Hematopoietic multipotent progenitor cell treated with erythropoietin and hydrocortisone succinate and interleukin-3 and kit ligand, for 4 days (in vitro differentiated cells): ENCODE data around the gene LMF1.
A peak's percentile ranks its signal among the peaks of the same experiment; 100 is the strongest.

Experiments used
- DNase-seq: peaks from one replicate; pipeline ENCODE4 v3.0.0-alpha.2; 2015

LMF1 gene

DNA sequence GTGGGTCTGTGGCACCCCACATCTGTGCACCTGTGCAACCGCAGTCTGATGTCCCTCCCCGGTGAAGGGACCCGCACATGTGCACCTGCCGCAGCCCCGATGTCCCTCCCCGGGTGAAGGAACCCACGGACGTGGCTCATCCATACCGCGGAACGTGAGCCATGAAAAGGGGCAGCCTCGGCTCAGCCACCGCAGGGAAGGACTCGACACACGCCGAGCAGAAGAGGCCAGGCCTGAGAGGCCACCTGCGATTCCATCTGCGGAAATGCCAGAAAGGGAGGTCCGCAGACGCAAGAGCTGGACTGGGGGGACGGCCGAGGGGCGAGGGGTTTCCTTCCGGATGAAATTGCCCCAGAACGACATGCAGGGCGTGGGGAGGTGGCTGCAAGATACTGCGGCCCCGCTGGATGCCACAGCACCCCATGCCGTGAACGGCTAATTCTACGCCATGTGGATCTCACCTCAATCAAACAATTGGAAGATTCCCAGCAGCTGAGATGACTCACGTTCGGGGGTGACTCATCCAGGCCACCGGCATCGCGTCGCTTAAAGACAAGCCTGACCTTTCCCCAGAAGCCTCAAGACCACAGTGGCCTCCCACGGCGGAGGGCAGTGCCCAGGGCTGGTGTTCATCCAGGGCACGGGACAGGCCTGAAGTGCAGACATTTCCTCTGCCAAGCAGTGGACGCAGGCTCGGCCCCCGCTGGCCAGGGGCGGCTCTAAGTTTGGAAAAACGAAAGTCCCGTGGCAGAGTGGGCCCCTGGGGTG, 31.8 kb upstream of the LMF1 start:
- DNase-seq: no peak

DNA sequence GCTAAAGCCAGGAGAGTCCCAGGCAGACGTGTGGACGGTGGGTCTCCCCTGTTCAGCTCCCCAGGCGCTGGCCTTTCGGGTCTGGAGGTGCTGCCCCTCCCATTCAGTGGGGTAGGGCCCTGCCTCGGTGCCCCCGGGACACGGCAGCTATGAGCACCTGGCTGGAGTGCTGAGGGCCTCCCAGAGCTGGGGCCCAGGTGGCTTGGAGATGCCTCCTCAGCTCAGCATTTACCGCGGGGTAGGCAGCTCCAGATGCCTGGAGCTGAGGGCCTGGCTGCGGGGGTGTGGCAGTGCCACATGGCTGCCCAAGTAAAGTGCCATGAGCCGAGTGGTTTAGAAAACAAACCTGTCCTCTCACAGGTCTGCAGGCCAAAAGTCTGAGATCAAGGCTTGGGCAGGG, 30.3 kb upstream of the LMF1 start:
- DNase-seq: no peak

DNA sequence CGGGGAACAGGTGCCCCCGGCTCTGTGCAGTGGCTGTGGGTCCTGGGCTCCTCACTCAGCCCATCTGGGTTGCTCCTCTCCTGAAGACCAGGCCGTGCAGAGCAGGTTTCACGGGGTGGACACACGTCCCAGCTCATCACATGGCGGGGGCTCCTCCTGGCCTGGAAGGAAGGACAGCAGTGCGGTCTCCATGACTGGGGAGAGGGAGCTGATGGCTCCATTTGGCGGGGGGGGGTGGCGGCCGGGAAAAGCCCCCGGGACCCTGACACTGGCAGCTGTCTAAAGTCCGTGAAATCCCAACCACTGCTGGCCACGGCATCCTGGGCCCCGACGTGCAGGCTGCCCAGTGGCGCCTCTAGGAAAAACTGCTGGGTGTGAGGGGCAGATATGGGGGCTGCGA, 29.8 kb upstream of the LMF1 start:
- no peak for DNase-seq

DNA sequence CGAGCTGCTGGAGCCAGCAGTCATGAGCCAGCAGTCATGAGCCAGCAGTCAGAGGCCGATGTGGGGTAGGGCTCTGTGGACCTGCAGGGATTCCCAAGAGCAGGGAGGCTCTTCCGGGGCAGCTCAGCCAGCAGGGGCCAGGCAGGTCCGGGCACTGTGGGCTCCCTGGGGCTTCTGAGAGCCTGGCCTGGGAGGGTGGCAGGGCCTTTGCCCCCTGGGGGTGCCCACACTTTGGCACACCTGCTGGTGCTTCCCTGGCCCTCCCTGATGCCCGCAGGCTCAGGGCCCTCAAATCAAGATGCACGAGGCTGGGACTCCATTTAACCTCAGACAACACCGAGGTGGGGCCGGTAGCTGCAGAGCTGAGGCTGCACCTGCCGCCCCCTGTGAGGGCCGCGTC, 28.9 kb upstream of the LMF1 start:
- no peak for DNase-seq

DNA sequence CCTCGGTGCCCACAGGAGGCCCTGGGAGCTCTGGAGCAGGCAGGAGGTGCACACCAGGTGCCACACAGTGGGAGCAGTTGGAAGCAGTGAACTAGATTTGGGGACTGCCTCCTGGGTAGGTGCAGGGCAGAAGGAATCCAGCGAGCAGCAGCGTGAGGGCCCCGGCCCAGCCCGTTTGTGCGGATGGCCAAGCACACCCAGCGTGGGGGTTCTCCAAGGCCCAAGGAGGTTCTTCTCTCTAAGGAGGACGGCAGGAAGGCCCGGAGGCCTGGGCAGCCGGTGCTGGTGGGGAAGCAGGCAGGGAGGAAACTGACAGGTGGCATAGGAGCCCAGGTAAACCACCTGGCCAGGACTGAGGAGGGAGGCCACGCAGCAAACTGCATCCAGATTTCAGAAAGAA, 27.8 kb upstream of the LMF1 start:
- DNase-seq: no peak

DNA sequence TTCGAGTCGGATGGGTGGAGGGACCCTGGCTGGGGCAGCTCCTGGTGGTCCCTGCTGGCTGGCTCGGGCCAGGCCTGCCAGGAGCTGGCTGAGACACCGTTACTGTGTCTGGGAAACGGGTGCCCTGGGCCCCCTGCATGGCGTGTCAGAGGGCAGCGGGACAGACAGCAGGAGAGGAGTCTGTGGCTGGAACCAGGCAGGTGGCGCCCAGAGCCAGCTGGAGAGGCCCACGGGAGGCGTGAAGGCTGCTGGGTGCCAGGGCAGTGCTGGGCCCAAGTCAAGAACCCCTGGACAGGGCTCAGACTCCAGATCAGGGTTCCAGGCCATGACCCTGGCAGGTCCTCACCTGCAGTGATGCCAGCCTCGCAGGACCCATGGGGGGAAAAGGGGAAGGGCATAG, 27.4 kb upstream of the LMF1 start:
- no peak for DNase-seq

DNA sequence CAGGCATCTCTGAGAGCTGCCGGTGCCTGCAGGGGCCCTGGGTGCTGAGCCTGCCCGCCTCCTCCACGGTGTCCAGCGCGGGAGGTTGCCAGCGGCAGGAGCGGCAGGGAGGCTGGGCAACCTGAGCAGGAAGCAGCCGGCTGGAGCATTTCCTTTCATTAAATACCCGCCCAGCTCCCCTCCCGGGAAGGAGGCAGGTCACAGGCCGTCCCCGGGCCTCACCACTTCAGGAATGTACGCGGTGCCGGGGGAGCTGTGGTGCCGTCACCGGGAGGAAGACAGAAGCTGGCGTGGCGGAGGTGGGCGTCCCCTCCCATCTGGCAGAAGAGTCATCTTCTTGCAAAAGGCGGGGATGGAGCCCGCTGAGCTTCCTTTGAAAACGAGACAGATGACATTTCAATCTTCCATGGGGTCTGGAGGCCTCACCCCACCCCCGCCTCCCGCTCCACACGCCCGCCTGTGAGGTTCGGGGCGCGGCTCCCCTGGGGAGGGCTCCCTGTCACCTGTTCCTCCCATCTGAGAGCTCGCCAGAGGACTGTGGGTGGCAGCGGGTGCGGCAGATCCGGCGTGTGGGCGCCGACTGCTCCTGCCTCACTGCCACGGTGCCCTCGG, 26.8 kb upstream of the LMF1 start:
- no peak for DNase-seq

DNA sequence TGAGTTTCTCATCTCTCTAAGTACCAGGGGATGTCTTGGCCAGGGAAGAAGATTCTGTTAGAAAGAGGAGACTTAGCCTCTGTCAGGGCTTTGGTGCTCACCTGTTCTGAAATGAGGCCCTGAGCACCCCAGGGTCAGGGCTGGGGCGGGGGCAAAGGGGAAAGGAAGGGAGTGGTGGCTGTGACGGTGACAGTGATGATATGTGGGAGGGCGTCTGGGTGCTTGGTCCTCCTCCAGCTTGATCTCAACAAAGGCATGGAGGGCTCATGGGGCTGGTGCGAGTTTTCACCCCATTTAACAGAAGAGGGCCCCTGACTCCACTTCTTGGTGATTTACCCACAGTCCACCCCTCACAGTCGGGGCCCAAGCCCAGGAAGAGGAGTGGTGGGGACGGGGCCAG, 25.9 kb upstream of the LMF1 start:
- no peak for DNase-seq

DNA sequence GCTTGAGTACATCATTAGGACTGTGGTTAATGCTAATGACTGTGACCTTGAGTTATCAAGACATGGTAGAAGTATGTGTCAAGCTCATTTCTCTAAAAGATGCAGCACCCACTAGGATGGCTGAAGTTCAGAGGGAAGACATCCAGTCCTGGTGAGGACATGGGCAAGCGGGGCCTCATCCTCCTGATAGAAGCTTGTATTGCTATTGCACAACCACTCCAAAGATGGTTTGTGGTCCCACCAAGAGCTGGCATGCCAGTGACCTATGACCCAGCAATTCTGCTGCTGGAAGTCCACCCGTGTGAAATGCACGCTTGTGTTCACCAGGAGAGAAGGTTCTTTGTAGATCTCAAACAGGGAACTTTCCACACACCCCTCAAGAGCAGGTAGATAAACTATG, 25.0 kb upstream of the LMF1 start:
- no peak for DNase-seq

DNA sequence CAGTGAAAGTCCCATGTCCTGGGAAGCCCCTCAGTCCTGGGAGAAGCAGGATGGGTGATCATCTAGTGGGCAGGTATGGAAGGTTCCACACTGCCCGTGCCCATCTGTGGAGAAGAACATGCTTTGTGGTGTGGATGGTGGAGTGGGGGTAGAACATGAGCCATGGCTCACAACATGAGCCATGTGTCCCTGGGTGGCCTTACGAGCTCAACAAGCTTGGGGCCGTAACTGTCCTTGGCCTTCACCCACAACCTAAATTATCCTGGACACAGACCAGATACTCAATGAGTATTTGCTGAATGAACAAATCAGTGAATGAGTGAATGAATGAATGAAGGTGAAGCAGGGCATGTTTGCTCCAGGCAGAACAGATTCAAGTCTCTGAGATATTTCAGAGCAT, 24.3 kb upstream of the LMF1 start:
- DNase-seq: peak; percentile 34

DNA sequence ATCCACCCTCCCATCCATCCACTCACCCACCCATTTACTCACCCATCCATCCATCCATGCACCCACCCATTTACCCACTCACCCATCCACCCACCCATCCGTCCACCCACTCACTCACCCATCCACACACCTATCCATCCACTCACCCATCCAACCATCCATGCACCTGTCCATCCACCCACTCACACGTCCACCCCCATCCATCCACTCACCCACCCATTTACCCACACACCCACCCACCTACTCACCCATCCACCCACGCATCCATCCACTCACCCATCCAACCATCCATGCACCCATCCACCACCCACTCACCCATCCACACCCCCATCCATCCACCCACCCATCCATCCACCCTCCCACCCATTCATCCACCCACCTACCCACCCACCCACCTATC, 22.9 kb upstream of the LMF1 start:
- no peak for DNase-seq

DNA sequence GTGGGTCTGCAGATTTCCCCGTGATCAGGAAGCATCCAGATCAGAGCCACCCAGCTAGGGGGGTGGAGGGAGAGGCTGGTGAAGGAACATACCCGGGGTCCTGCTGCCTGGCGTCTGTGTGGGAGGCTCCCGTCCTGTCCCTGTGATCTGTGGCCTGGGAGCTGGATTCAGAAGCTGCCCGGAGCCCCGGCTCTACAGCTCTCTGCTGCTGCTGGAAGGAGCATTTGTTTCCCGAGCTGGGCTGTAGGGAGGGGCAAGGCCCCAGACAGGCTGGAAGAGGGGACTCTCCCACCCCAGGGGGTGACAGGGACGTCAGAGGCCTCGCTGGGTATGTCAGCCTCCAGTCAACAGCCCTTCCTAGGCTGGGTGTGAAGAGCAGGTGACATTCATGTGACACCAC, 21.0 kb upstream of the LMF1 start:
- DNase-seq: no peak

DNA sequence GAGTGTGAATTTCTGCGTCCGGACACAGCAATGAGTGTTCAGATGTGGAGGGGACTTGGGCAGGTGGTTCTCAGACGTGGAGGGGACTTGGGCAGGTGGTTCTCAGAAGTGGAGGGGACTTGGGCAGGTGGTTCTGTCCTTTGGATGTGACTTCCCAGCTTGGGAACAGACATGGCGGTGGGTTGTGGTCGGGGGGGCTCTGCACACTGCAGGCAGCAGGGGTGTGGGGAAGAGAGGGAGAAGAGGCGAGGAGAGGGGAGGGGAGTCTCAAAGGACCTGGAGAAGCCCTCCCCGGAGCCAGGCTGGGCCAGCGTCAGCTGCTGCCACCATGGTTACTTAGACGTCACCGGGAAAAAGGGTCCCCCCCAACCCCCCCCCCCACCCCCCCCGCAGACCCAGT, 20.6 kb upstream of the LMF1 start:
- no peak for DNase-seq

DNA sequence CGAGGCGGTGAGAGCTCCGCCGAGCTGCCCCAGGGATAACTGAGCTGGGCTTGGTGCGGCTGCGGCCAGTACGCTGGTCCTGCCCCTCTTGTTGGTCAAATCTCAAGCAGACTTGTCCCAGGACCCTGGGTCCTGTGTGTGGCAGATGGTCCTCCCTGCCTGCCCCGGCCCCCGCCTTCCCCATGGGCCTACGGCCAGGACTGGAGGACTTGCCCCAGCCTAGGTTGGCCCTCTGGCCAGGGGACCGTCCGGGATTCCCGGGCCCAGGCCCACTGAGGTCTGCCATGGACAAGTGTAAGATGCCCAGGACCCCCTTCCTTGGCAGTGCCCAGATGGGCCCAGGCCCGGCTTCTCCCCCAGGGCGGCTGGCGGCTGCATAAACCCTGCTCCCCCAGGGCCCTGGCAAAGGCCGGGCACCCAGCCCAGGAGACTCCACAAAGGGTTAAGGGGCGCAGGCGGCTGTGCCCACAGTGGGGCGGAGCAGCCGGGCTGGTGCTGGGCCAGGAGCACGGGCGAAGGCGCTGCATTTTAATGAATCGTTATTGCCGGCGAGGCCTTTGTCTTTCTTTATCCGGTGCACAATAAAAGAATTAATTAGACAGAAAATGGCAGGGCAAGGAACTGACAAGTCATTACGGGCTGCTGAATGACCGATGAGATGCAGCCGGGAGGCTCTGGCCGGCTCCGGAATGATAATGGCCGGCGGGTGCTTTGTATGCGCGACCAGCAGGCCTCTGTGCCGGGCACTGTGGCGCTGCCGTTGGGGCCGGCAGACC, 19.9 kb upstream of the LMF1 start:
- DNase-seq: no peak

DNA sequence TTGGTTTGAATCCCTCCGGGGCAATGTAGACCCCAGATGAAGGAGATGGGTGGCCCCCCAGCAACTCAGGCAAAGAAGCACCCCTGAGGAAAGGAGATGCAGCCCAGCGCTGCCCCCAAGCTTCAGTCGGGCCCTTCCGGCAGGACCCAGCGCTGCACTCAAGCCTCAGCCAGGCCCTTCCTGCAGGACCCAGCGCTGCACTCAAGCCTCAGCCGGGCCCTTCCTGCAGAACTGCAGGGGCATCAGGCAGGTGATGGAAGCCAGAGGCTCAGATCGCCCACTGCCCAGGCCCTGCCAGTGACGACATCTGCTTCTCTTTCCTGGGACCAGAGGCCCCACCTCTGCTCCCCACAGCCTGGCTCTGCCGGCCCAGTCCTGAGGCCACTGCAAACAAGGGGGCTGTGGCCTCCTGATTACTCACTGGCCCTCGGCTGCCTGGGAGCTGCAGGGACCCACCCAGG, 18.6 kb upstream of the LMF1 start:
- no peak for DNase-seq

DNA sequence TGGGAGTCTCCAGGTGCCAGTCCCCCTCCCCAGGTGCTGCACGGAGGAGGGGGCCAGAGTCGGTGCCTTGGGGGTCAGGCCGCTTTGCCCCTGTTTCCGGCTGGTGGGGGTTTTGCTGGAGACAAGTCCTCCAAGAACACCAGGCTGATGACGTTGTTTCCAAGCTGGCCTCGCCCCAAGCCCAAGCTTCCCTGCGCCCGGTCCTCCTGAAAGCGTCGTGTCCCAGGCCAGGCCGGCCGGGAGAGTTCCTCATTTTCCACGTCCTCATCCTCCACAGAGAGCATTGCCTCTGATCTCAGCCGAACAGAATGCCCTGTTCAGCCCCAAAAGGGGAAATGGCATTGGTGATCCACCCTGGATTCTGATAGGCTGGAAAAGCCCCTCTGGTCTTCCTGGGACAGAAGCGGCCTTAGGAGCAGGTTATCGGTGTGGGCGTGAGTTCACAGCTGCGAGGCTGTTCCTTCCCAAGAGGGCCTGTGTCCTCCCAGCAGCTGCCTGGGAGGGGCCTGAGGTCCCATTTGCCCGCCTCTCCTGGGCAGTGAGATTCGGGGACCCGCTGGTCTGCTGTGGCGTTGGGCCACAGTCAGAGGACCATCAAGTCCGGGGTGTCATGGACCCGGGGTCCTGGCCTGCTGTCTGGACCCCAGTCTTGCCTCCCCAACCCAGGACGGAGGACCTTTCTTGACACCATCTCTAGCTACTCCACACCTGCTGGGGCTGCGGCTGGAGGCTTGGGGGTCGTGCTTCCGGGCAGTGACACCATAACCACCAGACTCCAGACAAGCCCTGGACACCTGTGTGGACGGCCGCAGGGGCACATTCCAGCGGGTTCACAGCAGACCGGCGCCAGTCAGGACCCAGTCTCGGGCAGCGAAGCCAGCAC, 17.9 kb upstream of the LMF1 start:
- DNase-seq: no peak

DNA sequence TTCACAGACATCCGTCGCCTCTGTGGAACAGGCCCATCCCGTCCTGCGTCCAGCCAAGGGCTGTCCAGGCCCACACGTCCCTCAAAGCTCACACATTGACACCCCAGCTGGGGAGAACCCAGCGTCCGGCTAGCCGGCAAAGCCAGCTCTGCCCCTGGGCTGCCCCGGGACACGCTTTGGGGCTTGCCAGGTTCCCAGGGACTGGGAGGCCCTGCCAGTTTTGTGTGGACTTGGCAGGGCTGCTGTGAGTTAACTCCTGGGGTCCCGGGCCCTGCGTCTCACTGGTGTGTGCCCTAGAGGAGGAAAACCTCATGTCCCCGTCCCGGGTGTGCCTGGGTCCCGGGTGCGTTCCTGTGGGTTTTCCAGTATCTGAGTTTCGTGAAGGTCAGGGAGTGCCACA, 17.1 kb upstream of the LMF1 start:
- DNase-seq: no peak

DNA sequence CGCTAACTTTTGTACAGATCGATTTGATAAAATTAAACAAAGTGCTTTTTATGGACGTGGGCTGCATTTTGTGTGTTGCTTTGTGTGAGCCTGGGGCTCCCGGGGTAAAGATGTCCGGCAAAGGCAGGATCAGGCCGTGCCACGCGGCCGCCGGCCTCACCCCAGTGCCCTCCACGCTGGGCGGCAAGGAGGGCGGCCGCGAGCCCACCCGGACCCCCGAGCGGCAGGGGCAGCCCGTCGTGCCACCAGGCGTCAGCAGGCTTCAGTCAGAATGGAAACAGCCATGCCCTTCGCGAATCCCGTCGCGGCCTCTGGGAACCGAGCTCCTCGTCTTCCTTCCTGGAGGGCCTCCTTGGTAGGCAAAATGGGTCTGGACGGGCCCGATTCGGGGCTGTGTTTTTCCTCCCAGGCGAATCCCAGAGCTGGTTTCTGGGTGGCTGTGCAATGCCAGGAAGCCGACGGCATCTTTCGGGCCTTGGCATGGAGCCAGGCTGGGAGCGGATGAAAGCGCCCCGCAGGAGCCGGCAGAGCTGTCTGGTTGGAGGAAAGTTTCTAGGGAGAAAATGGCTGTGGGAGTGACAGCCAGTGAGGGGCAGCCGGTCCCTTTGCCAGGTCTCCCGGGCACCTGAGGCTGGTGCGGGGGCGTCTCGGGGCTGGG, 16.3 kb upstream of the LMF1 start:
- no peak for DNase-seq

DNA sequence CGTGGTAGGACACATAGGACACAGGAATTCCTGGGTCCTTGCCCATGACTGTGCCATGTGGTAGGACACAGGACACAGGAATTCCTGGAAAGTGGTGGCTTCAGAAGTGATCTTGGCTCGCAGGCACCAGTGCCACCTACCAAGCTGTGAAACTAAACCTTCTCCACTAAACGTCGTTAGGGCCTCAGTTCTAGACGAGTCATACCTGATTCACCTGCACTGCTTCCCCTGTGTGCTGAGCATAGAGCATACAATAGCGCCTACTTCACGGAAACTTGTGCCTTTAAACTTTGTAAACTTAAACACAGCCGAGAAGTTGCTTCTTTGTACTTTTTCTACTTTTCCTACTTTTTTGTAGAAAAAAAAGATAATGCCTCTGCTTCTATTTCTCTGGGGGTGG, 15.6 kb upstream of the LMF1 start:
- DNase-seq: no peak

DNA sequence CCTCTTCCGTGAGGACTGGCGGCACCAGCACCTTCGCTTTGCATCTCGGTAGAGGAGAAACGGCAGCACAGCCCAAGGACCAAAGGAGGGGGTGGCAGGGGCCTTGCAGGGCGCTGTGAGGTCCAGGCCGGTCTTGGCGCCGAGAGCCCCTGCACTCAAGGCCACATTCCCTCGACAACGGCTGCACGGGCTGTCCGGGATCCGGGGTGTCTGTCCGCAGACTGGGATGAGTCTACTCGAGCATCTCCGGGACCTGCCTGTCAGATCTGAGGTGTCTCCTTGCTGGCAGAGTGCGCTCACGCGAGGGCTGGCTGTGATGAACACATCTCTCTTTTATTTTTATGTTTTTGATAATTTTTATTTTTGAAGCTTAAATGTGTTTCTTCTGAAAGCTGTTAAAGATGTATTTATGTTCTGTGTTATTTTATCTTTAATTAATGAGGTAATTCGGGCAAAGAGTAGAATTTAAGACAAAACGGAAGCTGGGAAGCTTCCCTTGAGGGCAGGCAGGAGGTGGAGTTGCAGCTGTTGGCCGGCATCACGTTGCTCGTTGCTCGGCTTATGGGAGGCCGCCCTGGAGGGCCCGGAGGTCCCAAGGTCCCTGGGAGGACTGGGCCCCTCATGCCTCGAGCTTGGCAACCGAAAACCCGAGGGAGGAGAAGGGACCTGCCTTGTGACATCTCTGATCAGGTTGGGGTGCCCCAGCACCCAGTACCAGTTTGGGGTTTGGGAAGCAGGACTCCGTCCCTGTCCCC, 15.0 kb upstream of the LMF1 start:
- DNase-seq: no peak

DNA sequence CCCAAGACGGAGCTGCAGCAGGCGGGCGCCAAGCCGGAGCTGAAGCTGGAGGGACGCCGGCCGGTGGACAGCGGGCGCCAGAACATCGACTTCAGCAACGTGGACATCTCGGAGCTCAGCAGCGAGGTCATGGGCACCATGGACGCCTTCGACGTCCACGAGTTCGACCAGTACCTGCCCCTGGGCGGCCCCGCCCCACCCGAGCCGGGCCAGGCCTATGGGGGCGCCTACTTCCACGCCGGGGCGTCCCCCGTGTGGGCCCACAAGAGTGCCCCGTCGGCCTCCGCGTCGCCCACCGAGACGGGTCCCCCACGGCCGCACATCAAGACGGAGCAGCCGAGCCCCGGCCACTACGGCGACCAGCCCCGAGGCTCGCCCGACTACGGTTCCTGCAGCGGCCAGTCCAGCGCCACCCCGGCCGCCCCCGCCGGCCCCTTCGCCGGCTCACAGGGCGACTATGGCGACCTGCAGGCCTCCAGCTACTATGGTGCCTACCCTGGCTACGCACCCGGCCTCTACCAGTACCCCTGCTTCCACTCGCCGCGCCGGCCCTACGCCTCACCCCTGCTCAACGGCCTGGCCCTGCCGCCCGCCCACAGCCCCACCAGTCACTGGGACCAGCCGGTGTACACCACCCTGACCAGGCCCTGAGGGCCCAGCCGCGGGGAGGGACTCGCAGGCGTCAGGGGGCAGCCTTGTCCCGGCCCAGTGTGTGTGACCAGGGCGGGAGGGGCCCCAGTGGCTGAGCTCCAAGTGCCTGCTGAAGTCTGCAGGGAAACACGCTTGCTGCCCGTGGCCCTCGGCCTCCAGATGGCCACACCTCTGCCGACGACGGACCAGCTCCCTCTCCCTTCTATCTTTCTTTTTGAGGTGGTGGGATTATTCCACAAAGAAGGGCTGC, 14.2 kb upstream of the LMF1 start:
- no peak for DNase-seq
